Measurements from ENCODE around the gene OR2A12. TPM values are rescaled to one million over a fixed set of nuclear protein-coding genes. Genes with fewer than 3 reads are reported as not detected.
"Not testable (repeated sequence)": the region's sequence is repeated elsewhere in the genome, so short reads cannot be mapped to it uniquely, and the experiment has no call there.

Gene OR2A12
- total RNA-seq, 2 donors from 2014 or later: not detected

GRCh38 chr7:144110272-144110671 lies 24.2 kb downstream of the OR2A12 start:
- Histone ChIP-seq H3K4me3 (no peak overlapping the region), H3K27ac (no peak overlapping the region), H3K9me3 (no peaks in the 10 kb centered on the region), H3K36me3 (no peaks in the 10 kb centered on the region), H3K4me1 (ENCODE audit: control insufficient read depth in 1 of 2, low read depth in 2 of 2) (no peaks in the 10 kb centered on the region), H3K27me3 (replicated peaks; ENCODE audit: insufficient read depth) (no peaks in the 10 kb centered on the region)
- TF ChIP-seq CTCF (IDR thresholded peaks at IDR 0.05): no peak
- ATAC-seq (ENCODE audit: insufficient number of reproducible peaks, low FRiP score, low read depth) (no peak), DNase-seq (ENCODE audit: low spot score) (no peak)

DNA sequence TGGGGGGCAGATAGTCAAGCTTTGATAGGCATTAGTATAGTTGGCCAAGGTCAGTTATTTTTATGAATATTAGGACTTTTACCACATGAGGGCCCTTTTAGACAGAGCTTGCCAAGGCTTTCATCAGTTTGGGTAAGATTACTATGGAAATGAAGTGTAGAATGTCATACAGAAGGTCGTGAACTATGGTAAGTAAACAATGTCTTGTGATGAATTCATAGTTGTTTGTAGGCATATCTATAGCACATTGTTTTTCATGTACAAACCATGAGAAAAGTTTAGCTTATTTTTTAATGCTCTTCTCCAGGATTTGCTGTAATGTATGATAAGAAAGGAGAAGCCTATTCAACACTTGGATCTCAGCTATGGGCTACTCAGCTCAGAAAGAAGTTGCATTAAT lies 27.6 kb downstream of the OR2A12 start:
- Histone ChIP-seq H3K27ac (no peak overlapping the region), H3K9me3 (no peaks in the 10 kb centered on the region), H3K4me3 (no peak overlapping the region), H3K4me1 (ENCODE audit: control insufficient read depth in 1 of 2, low read depth in 2 of 2) (no peaks in the 10 kb centered on the region), H3K27me3 (replicated peaks; ENCODE audit: insufficient read depth) (no peaks in the 10 kb centered on the region), H3K36me3 (no peaks in the 10 kb centered on the region)
- no peak for ATAC-seq (ENCODE audit: insufficient number of reproducible peaks, low FRiP score, low read depth)
- no peak for DNase-seq (ENCODE audit: low spot score)
- no peak for TF ChIP-seq CTCF (IDR thresholded peaks at IDR 0.05)

GRCh38 chr7:144118341-144118740 lies 32.3 kb downstream of the OR2A12 start:
- Histone ChIP-seq H3K4me1 (ENCODE audit: control insufficient read depth in 1 of 2, low read depth in 2 of 2) (no peaks in the 10 kb centered on the region), H3K9me3 (no peaks in the 10 kb centered on the region), H3K27me3 (replicated peaks; ENCODE audit: insufficient read depth) (no peaks in the 10 kb centered on the region), H3K36me3 (no peaks in the 10 kb centered on the region), H3K27ac (no peak overlapping the region), H3K4me3 (no peak overlapping the region)
- TF ChIP-seq CTCF (IDR thresholded peaks at IDR 0.05): no peak
- DNase-seq (ENCODE audit: low spot score) (no peak), ATAC-seq (ENCODE audit: insufficient number of reproducible peaks, low FRiP score, low read depth) (no peak)

GRCh38 chr7:144122876-144123275 lies 36.8 kb downstream of the OR2A12 start, which contains the start of gene OR2A14:
TSS of gene OR2A14 (plus strand) at chr7:144123176. CDS start at chr7:144129113, 5,937 bp downstream.
- H3K4me1 ChIP-seq (ENCODE audit: control insufficient read depth in 1 of 2, low read depth in 2 of 2): no peaks in the 10 kb centered on the region
- DNase-seq (ENCODE audit: low spot score): no peak
- H3K4me3 ChIP-seq: no peak within 1 kb of the TSS
- no peaks in the 10 kb centered on the region for H3K27me3 ChIP-seq (replicated peaks; ENCODE audit: insufficient read depth)
- no peak for TF ChIP-seq CTCF (IDR thresholded peaks at IDR 0.05)
- ATAC-seq (ENCODE audit: insufficient number of reproducible peaks, low FRiP score, low read depth): no peak
- no peaks in the 10 kb centered on the region for H3K9me3 ChIP-seq
- H3K36me3 ChIP-seq: no peaks in the 10 kb centered on the region
- H3K27ac ChIP-seq: no peak within 1 kb of the TSS

DNA sequence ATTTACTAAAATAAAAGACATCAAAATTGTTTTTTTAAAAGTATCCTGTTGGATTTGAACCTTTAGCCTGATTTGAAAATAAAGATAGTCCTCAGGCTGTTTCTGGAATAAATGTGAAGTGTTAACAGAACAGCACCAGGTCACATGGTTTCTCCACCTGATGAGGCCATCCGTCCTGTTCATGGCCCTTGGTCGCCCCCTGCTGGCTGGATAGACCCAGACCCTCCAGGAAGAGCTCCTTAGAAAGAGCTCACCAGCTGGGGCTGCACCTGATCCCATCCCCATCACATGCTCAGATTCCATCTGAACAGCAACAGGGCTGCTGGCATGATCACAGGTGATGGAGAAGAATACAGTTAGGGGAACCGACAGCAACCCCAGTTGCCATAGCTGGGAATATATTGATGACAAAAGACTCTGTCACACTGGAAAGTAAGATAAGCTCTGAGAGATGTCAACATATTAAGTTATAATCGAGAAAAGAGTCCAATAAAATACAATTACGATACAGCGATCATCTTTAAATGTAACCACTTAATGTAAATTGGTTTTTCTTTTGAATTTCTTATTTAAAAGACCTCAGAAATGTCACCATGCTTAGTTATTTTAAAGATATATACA lies 41.7 kb downstream of the OR2A12 start:
- Histone ChIP-seq H3K9me3 (no peaks in the 10 kb centered on the region), H3K27ac (no peak overlapping the region), H3K4me3 (no peak overlapping the region), H3K27me3 (replicated peaks; ENCODE audit: insufficient read depth) (no peaks in the 10 kb centered on the region), H3K36me3 (no peaks in the 10 kb centered on the region), H3K4me1 (ENCODE audit: control insufficient read depth in 1 of 2, low read depth in 2 of 2) (no peaks in the 10 kb centered on the region)
- ATAC-seq (ENCODE audit: insufficient number of reproducible peaks, low FRiP score, low read depth) (peak; percentile 71), DNase-seq (ENCODE audit: low spot score) (peak; percentile 36)
- TF ChIP-seq CTCF (IDR thresholded peaks at IDR 0.05): peak; percentile 70

DNA sequence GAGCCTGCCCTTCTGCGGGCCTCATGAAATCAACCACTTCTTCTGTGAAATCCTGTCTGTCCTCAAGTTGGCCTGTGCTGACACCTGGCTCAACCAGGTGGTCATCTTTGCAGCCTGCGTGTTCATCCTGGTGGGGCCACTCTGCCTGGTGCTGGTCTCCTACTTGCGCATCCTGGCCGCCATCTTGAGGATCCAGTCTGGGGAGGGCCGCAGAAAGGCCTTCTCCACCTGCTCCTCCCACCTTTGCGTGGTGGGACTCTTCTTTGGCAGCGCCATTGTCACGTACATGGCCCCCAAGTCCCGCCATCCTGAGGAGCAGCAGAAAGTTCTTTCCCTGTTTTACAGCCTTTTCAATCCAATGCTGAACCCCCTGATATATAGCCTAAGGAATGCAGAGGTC lies 43.5 kb downstream of the OR2A12 start:
- not testable (repeated sequence) for H3K27ac ChIP-seq; ATAC-seq (ENCODE audit: insufficient number of reproducible peaks, low FRiP score, low read depth); H3K9me3 ChIP-seq; H3K36me3 ChIP-seq; H3K4me3 ChIP-seq; H3K27me3 ChIP-seq (replicated peaks; ENCODE audit: insufficient read depth); DNase-seq (ENCODE audit: low spot score); H3K4me1 ChIP-seq (ENCODE audit: control insufficient read depth in 1 of 2, low read depth in 2 of 2)

All from thoracic aorta (tissue), 2 donors.